Measurements from ENCODE around the gene GABRD.
"Not testable (repeated sequence)": the region's sequence is repeated elsewhere in the genome, so short reads cannot be mapped to it uniquely, and the experiment has no call there.

The GABRD gene, protein sequence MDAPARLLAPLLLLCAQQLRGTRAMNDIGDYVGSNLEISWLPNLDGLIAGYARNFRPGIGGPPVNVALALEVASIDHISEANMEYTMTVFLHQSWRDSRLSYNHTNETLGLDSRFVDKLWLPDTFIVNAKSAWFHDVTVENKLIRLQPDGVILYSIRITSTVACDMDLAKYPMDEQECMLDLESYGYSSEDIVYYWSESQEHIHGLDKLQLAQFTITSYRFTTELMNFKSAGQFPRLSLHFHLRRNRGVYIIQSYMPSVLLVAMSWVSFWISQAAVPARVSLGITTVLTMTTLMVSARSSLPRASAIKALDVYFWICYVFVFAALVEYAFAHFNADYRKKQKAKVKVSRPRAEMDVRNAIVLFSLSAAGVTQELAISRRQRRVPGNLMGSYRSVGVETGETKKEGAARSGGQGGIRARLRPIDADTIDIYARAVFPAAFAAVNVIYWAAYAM

DNA sequence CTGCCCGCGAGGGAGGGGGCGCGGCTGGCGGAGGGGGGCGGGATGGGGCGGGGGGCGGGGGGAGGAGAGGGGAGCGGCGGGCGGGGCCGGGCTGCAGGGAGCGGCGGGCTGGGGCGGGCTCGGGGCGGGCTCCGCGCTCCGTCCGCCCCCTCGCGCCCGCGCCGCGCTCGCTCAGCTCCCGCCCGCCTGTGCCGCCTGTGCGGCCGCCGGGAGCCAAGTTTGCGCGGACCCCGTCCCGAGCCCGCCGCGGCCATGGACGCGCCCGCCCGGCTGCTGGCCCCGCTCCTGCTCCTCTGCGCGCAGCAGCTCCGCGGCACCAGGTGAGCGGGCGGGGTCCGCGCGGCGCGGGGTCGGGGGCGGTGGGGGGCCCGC is at the start of gene GABRD:
Gene GABRD (plus strand): TSS at position 174 of the 372 bp plus-strand sequence. CDS start 79 bp downstream, at position 253.
- DNase-seq, result no peak
- peak within 1 kb of the TSS; percentile 56 for H3K4me3 Mint-ChIP-seq
- peaks cover 3% of the 10 kb centered on the region for H3K4me1 Mint-ChIP-seq (ENCODE audit: low read depth)
- H3K27ac Mint-ChIP-seq, result no peak within 1 kb of the TSS
- H3K36me3 Mint-ChIP-seq (ENCODE audit: low read depth), result no peaks in the 10 kb centered on the region
- no peaks in the 10 kb centered on the region for H3K9me3 Mint-ChIP-seq
- peaks cover 87% of the 10 kb centered on the region for H3K27me3 Mint-ChIP-seq

DNA sequence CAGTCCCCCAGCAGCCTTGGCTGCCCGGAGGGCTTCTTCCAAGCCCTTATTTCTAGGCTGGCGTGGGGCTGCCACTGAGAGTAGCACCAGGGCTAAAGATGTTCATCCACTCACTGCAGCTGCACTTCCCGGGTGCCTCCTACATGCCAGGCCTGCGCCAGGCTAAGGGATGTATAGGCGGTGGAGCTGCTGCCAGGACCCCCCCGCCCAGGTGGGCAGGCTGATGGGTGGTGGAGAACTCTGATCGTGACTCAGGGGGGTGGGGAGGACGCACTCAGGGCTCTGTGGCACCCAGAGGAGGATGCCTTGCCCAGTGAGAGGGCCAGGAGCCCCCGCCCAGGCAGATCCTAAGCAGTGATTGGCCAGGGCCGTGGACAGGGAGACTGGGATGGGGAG is 49.6 kb upstream of the GABRD start:
- H3K36me3 Mint-ChIP-seq (ENCODE audit: low read depth), result no peaks in the 10 kb centered on the region
- peaks cover 6% of the 10 kb centered on the region for H3K27me3 Mint-ChIP-seq
- H3K9me3 Mint-ChIP-seq, result no peaks in the 10 kb centered on the region
- no peak overlapping the region for H3K4me3 Mint-ChIP-seq
- H3K27ac Mint-ChIP-seq, result no peak overlapping the region
- no peak for DNase-seq
- no peaks in the 10 kb centered on the region for H3K4me1 Mint-ChIP-seq (ENCODE audit: low read depth)

DNA sequence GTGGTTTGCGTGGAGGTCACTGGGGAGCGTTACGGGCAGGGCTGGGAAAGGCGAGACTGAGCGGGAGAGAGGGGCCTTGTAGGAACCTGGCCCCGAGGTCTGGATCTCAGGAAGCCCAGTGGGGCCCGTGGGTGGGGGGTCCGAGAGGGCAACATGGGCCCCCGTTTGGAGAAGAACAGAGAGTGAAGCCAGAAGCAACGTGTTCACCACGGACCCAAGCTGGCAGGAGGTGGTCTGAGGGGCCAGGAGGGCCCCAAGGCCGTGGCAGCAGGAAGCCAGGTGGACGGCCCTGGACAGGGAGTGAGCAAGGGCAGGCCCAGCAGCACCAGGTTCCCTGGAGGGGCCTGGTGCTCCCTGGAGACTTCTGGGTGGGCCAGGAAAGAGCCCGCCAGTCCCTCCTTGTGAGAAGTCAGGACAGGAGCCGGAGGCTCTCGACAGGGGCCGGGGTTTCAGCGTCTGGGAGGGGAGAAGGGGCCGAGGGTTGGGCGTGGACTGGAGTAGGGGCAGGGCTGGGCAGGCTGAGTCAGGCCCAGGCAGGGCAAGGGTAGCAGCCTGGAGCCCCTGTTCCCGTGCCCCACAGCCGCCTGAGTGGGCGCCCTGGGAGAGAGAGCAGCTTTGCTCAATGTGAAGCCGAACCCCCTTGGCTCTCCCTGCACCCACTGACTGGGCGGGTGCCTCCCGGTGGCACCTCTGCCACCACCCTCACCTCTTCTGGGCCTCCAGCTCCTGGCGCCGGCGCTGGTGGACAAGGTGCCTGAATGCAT is 49.0 kb upstream of the GABRD start:
- no peak overlapping the region for H3K27ac Mint-ChIP-seq
- DNase-seq, result no peak
- no peaks in the 10 kb centered on the region for H3K9me3 Mint-ChIP-seq
- H3K4me1 Mint-ChIP-seq (ENCODE audit: low read depth), result no peaks in the 10 kb centered on the region
- H3K4me3 Mint-ChIP-seq, result no peak overlapping the region
- no peaks in the 10 kb centered on the region for H3K36me3 Mint-ChIP-seq (ENCODE audit: low read depth)
- peaks cover 11% of the 10 kb centered on the region for H3K27me3 Mint-ChIP-seq

DNA sequence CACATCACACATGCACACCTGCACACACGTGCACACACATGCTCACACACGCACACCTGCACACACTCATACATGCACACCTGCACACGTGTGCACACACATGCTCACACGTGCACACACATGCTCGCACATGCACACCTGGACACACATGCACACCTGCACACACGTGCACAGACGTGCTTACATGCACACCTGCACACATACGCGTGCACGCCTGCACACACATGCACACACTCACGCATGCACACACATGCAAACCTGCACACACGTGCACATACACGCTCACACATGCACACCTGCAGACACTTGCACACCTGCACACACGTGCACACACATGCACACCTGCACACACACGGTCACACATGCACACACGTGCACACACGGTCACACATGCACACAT is 48.1 kb upstream of the GABRD start:
- Mint-ChIP-seq H3K27me3 (peaks cover 16% of the 10 kb centered on the region), H3K4me1 (ENCODE audit: low read depth) (no peaks in the 10 kb centered on the region), H3K36me3 (ENCODE audit: low read depth) (no peaks in the 10 kb centered on the region), H3K27ac (no peak overlapping the region), H3K9me3 (no peaks in the 10 kb centered on the region), H3K4me3 (no peak overlapping the region)
- no peak for DNase-seq

DNA sequence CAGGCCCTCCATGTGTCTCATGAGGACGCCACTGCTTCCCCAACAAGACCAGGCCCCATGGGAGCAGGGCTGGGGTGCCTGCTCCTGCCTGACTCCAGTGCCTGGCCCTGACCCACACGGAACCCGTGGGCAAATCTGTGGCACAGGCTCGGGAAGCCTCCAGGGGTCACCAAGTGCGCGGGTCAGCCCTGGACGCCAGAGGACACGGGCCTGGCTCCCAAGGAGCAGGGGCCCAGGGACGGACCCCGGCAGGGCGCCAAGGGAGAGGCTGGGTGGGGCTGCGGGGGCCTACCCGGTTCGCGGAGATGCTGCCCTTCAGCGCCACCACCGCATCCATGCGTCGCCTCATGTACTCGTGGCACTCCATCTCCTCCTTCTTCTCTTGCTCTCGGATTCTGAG is 47.5 kb upstream of the GABRD start:
- Mint-ChIP-seq H3K27me3 (peaks cover 16% of the 10 kb centered on the region), H3K4me3 (no peak overlapping the region), H3K4me1 (ENCODE audit: low read depth) (no peaks in the 10 kb centered on the region), H3K27ac (no peak overlapping the region), H3K9me3 (no peaks in the 10 kb centered on the region), H3K36me3 (ENCODE audit: low read depth) (no peaks in the 10 kb centered on the region)
- DNase-seq, result no peak

DNA sequence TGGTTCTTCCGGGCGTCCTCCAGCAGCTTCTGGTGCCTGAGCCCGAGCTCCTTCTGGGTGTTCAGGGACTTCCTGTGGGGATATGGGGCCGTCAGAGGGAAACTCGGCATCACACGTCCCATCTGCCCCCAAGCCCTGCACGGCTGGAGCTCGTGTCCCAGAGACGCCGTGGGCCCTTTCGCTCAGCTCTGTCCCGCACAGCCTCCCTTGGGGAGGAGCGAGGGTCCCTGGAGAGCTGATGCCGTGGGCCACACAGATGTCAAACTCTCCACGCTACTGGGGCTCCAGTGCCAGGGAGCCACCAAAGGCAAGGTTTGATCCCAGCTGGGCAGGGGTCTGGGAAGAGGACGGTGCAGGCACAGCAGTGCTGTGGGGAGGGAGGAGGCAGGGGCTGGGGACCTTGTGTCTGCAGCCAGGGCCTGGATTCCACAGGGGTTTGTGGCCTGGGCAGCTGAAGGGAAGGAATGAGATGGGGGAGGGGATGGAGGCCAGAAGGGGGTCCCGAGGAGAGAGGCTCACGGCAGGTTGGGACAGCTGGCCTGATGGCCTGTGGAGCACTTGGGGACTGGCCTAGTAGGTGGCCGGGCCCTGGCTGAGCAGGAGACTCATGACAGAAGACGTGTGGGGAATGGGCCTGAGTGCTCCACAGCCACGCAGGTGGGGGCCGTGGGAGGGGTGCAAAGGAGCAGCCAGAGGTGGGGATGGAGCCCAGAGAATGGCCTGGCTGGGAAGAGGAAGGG is 46.0 kb upstream of the GABRD start:
- H3K27ac Mint-ChIP-seq, result no peak overlapping the region
- H3K4me3 Mint-ChIP-seq, result no peak overlapping the region
- H3K9me3 Mint-ChIP-seq, result no peaks in the 10 kb centered on the region
- no peak for DNase-seq
- peaks cover 16% of the 10 kb centered on the region for H3K27me3 Mint-ChIP-seq
- no peaks in the 10 kb centered on the region for H3K36me3 Mint-ChIP-seq (ENCODE audit: low read depth)
- H3K4me1 Mint-ChIP-seq (ENCODE audit: low read depth), result no peaks in the 10 kb centered on the region

DNA sequence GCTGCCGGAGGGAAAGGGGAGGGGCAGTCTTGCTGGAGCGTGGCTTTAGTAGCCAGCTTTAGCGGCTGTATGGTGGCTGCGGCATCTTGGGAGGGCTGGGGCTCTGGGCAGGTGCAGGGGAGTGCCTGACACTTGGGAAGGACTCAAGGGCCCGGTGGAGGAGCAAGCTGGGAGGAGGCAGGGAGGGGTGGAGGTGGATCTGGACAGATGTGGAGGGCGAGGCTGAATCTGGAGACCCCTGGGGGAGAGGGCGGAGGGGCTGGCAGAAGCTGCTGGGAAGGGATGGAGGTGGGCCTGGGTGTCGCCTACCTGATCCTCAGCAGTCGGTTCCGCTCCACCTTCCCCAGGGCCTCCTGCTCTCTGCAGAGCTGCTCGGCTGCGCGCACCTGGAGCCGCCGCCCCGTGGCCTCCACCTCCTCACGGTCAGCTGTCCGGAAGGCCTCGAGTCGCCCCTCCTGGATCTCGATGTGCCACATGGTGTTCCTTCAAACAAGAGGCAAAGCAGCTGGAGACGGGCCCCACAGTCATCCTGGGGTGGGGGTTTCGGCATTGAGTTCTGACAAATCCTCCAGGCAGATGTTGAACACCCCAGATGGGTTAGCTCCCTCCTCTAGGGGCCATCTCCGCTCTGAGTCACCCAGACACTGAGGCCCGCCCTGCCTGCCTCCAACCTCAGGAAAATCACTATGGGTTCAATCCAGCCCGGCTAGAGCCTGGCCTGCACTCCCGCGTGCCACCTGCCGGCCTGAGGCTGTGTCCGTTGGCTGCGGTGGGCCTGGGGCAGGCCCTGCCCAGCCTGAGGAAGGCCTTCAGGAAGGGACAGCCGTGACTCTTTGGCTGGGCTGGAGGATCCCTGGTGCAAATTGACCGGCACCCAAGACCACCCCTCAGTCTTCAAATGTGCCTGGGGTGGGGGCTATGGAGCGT is 45.2 kb upstream of the GABRD start:
- H3K9me3 Mint-ChIP-seq, result no peaks in the 10 kb centered on the region
- no peak overlapping the region for H3K4me3 Mint-ChIP-seq
- H3K4me1 Mint-ChIP-seq (ENCODE audit: low read depth), result no peaks in the 10 kb centered on the region
- no peak for DNase-seq
- no peaks in the 10 kb centered on the region for H3K36me3 Mint-ChIP-seq (ENCODE audit: low read depth)
- no peak overlapping the region for H3K27ac Mint-ChIP-seq
- H3K27me3 Mint-ChIP-seq, result peaks cover 16% of the 10 kb centered on the region

DNA sequence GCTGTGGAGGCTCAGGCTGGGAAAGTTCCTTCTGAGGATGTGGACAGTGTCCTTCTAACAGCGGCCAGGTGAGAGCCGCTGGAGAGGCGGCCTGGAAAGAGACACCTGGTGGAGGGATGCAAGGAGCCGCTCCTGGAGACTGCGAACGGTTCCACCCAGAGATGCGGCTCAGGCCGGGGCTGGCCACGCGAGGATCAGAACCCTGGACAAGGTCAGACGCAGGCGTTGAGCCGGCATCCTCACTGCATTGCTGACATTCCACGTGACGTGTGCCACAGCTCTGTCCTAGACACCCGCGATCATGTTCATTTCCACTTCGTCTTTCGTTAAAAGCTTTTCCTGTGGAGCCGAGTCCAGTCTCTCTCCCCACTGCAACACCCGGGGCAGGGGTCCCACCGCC is 44.3 kb upstream of the GABRD start:
- no peaks in the 10 kb centered on the region for H3K4me1 Mint-ChIP-seq (ENCODE audit: low read depth)
- H3K27me3 Mint-ChIP-seq, result peaks cover 16% of the 10 kb centered on the region
- no peaks in the 10 kb centered on the region for H3K36me3 Mint-ChIP-seq (ENCODE audit: low read depth)
- H3K4me3 Mint-ChIP-seq, result no peak overlapping the region
- no peak for DNase-seq
- no peak overlapping the region for H3K27ac Mint-ChIP-seq
- no peaks in the 10 kb centered on the region for H3K9me3 Mint-ChIP-seq

DNA sequence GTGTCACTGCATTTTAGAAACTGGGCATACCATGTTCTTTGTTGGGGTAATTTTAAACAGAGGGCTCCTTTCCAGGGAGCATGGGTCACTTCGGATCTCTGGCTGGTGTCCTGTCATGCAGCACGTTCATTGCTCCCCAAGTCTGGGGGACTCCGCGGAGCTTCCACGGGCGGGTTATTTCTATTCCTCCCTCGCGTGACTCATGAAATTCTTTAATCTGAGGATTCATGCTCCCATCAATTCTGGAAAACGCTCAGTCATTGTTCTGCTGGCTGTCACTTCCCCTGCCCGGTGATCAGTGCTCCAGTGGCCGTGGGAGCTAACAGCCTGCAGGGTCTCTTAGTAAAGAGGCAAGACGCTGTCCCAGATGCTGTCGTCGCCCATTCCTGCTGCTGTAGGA is 43.6 kb upstream of the GABRD start:
- no peak overlapping the region for H3K4me3 Mint-ChIP-seq
- no peak overlapping the region for H3K27ac Mint-ChIP-seq
- DNase-seq, result no peak
- H3K4me1 Mint-ChIP-seq (ENCODE audit: low read depth), result no peaks in the 10 kb centered on the region
- peaks cover 16% of the 10 kb centered on the region for H3K27me3 Mint-ChIP-seq
- no peaks in the 10 kb centered on the region for H3K9me3 Mint-ChIP-seq
- no peaks in the 10 kb centered on the region for H3K36me3 Mint-ChIP-seq (ENCODE audit: low read depth)

DNA sequence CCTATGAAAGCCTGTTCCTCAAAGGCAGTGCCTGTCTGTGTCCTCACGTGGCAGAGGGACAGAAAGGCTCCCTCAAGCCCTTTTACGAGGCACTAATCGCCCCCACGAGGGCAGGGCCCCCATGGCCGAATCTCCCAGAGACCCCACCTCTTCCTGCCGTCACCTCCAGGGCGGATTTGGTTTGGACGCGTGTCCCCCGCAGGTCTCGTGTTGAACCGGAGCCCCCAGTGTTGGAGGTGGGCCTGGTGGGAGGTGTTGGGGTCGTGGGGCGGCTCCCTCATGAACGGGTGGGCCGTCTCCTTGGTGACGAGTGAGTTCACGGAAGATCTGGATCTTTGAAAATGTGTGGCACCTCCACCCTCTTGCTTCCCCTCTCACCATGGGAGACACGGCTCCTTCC is 43.1 kb upstream of the GABRD start:
- Mint-ChIP-seq H3K36me3 (ENCODE audit: low read depth) (no peaks in the 10 kb centered on the region), H3K4me1 (ENCODE audit: low read depth) (no peaks in the 10 kb centered on the region), H3K9me3 (no peaks in the 10 kb centered on the region), H3K27me3 (peaks cover 16% of the 10 kb centered on the region), H3K27ac (no peak overlapping the region), H3K4me3 (no peak overlapping the region)
- DNase-seq, result no peak

DNA sequence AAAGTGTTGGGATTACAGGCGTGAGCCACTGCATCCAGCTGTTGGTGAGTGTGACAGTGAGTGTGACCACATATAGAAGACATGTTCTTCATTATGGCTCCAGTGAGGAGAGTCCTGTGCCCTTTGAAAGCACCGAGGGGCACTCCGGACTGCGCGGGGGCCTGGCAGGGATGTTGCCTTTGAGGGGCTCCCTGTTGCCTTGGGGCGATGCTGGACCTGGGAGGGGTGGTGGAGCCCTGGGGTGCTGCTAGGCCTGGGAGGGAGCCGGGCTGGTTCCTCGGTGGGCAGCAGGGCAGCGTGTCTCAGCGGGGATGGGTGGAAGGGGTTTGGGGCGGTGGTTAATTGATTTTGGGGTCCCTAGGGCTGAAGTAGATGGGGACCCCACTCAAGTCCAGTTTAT is 41.0 kb upstream of the GABRD start:
- Mint-ChIP-seq H3K9me3 (no peaks in the 10 kb centered on the region), H3K36me3 (ENCODE audit: low read depth) (no peaks in the 10 kb centered on the region), H3K27ac (no peak overlapping the region), H3K4me3 (no peak overlapping the region), H3K4me1 (ENCODE audit: low read depth) (no peaks in the 10 kb centered on the region), H3K27me3 (peaks cover 15% of the 10 kb centered on the region)
- no peak for DNase-seq

DNA sequence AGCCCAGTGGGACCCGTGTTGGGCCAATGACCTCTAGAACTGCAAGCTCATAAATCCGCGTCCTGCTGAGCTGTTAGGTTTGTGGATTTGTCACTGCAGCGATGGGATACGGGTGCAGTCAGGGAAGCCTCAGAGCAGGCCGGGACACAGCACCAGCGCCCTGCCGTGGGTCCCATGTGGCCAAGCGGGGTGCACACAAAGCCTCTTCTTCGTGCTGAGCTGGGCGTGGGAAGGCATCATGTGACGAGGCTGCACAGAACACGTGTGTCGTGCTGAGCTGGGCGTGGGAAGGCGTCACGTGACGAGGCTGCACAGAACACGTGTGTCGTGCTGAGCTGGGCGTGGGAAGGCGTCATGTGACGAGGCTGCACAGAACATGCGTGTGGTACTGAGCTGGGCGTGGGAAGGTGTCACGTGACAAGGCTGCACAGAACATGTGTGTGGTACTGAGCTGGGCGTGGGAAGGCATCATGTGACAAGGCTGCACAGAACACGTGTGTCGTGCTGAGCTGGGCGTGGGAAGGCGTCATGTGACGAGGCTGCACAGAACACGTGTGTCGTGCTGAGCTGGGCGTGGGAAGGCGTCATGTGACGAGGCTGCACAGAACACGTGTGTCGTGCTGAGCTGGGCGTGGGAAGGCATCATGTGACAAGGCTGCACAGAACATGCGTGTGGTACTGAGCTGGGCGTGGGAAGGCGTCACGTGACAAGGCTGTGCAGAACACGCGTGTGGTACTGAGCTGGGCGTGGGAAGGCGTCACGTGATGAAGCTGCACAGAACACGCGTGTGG is 40.3 kb upstream of the GABRD start:
- H3K4me1 Mint-ChIP-seq (ENCODE audit: low read depth); H3K27me3 Mint-ChIP-seq; H3K27ac Mint-ChIP-seq; H3K9me3 Mint-ChIP-seq; H3K4me3 Mint-ChIP-seq; H3K36me3 Mint-ChIP-seq (ENCODE audit: low read depth); DNase-seq: not testable (repeated sequence)

DNA sequence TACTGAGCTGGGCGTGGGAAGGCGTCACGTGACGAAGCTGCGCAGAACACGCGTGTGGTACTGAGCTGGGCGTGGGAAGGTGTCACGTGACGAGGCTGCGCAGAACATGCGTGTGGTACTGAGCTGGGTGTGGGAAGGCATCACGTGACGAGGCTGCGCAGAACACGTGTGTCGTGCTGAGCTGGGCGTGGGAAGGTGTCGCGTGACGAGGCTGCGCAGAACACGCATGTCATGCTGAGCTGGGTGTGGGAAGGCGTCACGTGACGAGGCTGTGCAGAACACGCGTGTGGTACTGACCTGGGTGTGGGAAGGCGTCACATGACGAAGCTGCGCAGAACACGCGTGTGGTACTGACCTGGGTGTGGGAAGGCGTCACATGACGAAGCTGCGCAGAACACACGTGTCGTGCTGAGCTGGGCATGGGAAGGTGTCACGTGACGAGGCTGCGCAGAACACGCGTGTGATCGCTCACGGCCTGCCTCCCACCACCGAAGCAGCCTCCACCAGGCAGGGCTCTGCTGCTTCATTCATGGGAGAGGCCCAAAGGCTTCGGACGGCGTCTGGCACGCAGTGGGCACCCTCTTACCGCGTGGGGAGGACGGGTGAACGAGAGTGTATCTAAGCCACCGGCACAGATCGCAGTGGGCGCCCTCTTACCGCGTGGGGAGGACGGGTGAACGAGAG is 39.5 kb upstream of the GABRD start:
- no peaks in the 10 kb centered on the region for H3K36me3 Mint-ChIP-seq (ENCODE audit: low read depth)
- no peak for DNase-seq
- H3K27me3 Mint-ChIP-seq, result peaks cover 8% of the 10 kb centered on the region
- H3K27ac Mint-ChIP-seq, result no peak overlapping the region
- H3K9me3 Mint-ChIP-seq, result no peaks in the 10 kb centered on the region
- H3K4me1 Mint-ChIP-seq (ENCODE audit: low read depth), result no peaks in the 10 kb centered on the region
- no peak overlapping the region for H3K4me3 Mint-ChIP-seq

Measured in activated T-cell treated with anti-CD3 and anti-CD28 coated beads, Interleukin-2, amount 50 U/mL, for 24 hours (primary cell).